Stimulated activated naive CD8-positive, alpha-beta T cell treated with anti-CD3 and anti-CD28 coated beads, Interleukin-15, Interleukin-2, amounts not matched to agents 100 U/mL and 50 U/mL, for 24 hours (primary cell): ENCODE results near the gene SPAG4.
A peak's percentile ranks its signal among the peaks of the same experiment; 100 is the strongest.

Source experiments
- ATAC-seq: fragments of 150-1000 bp; cut with Tn5 transposase; one replicate; pipeline ENCODE4 v1.10.0; 2021
- DNase-seq: peaks from one replicate; pipeline ENCODE4 v3.0.0; 2021

The SPAG4 gene

GRCh38 chr20:35615667-35616464 lies at the start of gene SPAG4:
SPAG4 (plus strand) TSS chr20:35615829; CDS start chr20:35616004, 175 bp downstream.
- DNase-seq (peak; percentile 100), ATAC-seq (peak; percentile 92)

GRCh38 chr20:35568645-35569044 lies 47.0 kb upstream of the SPAG4 start:
- ATAC-seq (no peak), DNase-seq (no peak)

DNA sequence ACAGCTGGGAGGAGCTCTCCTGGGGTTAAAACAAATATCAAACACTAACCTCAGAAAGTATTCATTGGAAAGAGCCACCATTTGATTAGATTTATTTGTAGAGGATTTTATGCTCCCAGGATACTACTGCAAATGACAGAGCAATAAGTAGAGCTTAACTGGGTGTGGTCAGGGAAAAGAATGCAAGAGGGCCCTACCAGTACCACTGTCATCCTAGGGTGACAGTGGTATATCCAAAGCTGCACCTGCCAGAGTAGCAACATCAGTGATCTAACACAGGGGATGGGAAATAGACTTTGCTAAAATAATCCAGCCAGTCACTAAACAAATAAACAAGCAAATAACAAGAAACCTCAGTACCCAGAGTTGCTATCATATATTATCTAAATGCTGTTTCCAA lies 44.1 kb upstream of the SPAG4 start:
- no peak for ATAC-seq
- no peak for DNase-seq

- no peak for DNase-seq
- no peak for ATAC-seq
Measured at GRCh38 chr20:35572838-35573237, 42.8 kb upstream of the SPAG4 start.

- no peak for ATAC-seq
- no peak for DNase-seq
Measured at GRCh38 chr20:35575958-35576357, 39.7 kb upstream of the SPAG4 start.

DNA sequence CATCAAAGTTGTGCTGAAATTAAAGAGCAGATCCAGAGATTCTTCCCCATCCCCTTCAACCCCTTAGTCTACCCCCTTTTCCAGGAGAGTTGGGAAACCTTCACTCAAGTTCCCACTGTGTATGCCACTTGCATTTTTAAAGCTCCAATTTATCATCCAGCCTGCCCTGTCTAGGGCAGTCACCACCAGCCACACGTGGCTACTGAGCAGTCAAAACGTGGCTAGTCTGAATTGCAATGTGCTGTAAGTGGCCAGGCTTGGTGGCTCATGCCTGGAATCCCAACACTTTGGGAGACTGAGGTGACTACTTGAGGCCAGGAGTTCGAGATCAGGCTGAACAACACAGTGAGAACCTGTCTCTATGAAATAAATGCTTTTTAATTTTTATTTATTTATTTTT lies 38.8 kb upstream of the SPAG4 start:
- DNase-seq = no peak
- no peak for ATAC-seq

DNA sequence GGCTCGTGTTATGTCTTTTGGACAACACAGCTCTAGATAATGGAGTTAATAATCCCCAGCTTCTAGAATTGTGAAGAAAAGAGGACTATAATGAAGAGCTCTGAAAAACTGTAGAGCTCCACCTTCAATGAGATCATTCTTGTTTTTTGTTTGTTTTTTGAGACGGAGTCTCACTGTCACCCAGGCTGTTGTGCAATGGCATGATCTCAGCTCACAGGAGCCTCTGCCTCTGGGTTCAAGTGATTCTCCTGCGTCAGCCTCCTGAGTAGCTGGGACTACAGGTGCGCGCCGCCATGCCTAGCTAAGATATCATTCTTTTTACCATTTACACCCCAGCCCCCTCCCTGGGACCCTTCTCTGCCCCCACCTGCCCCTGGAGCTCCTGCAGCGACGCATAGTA lies 37.2 kb upstream of the SPAG4 start:
- DNase-seq (no peak), ATAC-seq (no peak)

GRCh38 chr20:35579196-35579595 lies 36.4 kb upstream of the SPAG4 start:
- DNase-seq (no peak), ATAC-seq (no peak)

DNA sequence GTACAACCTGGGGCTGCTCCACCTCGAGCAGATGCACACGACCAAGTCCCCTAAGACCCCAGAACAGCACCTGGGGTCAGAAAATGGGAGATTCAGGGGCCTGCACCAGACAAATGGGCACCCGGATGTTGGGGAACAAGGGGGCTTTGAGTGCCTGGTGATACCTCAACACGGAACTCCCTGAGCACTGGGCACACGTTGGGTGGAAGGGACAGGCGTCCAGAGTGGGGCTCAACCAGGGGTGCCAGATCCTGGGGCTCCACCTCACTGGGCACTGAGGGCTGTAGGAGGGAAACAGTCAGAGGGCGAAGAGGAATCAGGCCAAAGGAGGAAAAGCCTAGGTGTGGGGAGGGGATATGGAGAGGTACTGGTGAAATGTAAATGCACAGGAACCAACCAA lies 33.5 kb upstream of the SPAG4 start:
- ATAC-seq (no peak), DNase-seq (no peak)

GRCh38 chr20:35582741-35583404 lies 32.8 kb upstream of the SPAG4 start:
- DNase-seq = no peak
- ATAC-seq = no peak

GRCh38 chr20:35583636-35584560 lies 31.7 kb upstream of the SPAG4 start:
- peak; percentile 26 for ATAC-seq
- DNase-seq = no peak

- ATAC-seq = no peak
Measured at GRCh38 chr20:35586751-35587425, 28.7 kb upstream of the SPAG4 start.

DNA sequence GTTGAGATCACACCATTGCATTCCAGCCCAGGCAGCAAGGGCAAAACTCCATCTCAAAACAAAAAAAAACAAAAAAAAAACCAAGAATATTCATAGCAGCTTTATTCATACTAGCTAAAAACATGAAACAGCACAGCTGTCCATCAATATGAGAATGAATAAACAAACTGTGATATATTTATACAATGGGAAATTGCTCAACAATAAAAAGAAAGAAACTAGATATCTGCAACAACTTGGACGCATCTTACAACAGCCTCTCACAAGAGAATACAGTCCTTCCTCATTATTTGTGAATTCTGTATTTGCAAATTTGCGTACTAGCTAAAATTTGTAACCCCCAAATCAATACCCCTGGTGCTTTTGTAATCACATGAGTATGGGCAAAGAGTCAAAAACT lies 28.2 kb upstream of the SPAG4 start:
- no peak for ATAC-seq
- DNase-seq = no peak

More at GRCh38 chr20:35586751-35587425, 28.7 kb upstream of the SPAG4 start:
- no peak for DNase-seq

DNA sequence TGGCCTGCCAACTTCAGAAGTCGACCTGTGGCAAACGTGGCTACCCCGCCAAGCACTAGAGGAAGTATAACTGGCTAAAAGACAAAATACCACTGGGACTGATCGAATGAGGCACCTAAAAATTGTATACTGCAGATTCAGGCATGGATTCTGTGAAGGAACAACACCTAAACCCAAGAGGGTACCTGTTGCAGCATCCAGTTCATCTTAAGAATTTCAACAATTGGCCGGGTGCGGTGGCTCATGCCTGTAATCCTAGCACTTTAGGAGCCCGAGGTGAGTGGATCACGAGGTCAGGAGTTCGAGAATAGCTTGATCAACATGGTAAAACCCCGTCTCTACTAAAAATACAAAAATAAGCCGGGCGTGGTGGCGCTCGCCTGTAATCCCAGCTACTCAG lies 27.2 kb upstream of the SPAG4 start:
- no peak for ATAC-seq
- no peak for DNase-seq

- DNase-seq (no peak), ATAC-seq (no peak)
Measured at GRCh38 chr20:35592339-35592974, 23.2 kb upstream of the SPAG4 start.

GRCh38 chr20:35595456-35595855 lies 20.2 kb upstream of the SPAG4 start:
- DNase-seq = no peak
- ATAC-seq = no peak

DNA sequence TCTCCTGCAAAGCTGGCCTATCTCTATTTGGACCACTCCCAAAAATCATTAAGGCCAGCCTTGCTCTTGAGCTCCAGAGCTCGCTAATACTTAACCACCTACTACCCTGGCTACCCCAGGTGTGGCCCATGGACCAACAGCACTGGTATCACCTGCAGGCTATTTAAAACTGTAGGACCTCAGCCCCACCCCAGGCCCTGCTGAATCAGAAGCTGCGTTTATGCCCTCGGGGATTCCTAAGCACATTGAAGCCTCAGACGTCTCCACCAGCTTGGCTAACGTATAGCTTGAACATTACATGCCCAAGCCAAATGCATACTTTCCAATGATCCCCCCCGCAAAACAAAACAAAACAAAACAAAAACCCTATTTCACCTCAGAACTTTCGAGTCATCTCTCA lies 19.7 kb upstream of the SPAG4 start:
- no peak for DNase-seq
- no peak for ATAC-seq

DNA sequence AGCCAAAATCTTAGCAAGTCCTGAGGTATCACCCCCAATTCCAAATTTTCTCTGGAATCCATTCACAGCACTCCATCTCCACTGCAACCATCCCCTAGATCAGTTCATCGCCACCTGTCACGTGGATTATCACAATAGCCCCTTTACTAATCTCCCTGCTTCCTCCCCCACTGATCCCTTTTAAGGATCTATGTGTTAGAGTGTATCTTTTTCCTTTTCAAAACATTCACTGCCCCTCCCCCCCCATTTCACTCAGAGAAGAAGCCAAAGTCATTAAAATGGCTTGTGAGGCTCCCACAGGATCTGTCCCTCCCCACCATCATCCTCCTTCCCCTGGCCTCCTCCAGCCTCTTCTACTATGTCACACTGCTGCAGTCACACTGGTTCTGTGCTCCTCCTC lies 18.4 kb upstream of the SPAG4 start:
- ATAC-seq (no peak), DNase-seq (no peak)

DNA sequence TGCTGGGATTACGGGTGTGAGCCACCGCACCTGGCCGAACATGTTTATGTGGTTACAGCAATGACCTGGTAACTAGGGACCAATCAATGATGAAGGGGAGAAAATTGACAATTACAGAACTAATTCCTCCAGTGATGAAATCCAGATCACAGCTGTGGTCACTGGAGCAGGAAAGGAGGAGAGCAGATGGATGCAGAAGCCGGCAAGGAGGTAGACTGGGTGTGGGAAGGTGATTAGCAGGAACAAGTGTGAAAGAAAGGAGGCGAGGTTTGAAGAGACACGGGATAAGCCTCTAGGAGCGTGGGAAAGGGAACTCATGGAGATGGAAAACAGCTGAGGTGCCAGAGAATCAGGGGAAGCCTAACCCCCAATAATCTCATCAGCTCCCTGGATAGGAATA lies 17.2 kb upstream of the SPAG4 start:
- DNase-seq = no peak
- ATAC-seq = no peak

DNA sequence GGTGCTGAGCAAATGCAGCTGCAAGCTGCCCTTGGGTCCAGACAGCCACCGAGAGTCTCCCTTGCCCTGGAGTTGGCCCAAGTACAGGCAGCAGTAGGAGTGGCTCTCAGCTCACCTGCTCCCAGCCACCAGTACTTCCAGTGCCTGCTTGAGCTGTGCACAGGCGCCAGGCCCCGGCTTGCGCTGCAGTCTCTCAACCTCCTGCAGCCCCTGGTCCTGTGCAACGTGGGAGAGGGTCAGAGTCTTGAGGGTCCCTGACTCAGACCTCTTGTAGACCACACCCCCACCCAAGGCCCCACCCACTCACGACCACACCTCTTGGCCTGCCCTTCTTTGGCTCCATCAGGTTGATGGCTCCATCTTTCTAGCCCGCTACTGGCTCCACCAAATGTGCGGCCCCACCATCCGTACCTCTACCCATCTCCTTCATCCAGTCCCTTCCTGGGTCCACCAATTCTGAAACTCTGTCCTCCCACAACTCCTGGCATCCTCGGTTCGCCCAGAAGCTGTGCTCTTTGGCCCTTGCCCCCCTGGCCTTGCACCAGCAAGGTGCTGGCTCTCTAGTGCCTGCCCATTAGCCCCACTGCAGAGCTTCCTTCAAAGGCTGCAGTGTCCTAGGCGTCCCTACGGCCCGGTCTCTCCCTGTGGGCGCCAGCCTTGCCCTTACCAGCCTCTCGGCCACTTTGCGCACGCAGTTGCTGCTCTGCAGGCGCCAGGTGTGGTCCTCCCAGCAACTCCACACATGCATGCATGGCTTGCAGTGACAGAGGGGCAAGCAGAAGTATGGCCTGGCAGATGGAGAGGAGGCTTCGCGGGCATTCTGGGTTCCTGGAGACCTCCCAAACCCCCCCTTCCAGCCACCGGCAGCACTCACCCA lies 16.5 kb upstream of the SPAG4 start:
- no peak for DNase-seq
- ATAC-seq = no peak

DNA sequence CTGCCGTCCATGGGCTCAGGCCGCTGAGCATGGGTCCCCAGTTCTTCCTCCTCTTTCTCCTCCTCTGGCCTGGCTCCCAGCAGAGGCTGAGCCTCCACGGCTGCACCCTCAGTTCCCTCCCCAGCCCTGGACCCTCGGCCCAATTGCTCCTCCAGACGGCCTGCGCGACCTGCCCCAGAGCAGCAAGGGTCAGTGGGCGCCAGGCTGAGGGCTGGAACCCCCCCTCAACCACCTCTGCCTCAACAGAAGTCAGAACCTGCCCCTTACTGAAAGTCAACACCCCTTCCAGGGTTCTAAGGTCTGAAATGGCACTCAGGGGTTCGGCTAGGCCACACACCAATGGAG lies 15.9 kb upstream of the SPAG4 start:
- ATAC-seq (no peak), DNase-seq (no peak)
